Measurements from ENCODE around the gene CAPNS1. TPM values are rescaled to one million over a fixed set of nuclear protein-coding genes. Genes with fewer than 3 reads are reported as not detected.
A peak's percentile ranks its signal among the peaks of the same experiment; 100 is the strongest.

Gene CAPNS1
- total and polyA plus RNA-seq, 11 donors = 272 to 1,083 (median 861) TPM

GRCh38 chr19:36100476-36100875 lies 39.4 kb upstream of the CAPNS1 start:
- no peak for TF ChIP-seq POLR2A (IDR thresholded peaks at IDR 0.05)
- TF ChIP-seq, protein P1, sequence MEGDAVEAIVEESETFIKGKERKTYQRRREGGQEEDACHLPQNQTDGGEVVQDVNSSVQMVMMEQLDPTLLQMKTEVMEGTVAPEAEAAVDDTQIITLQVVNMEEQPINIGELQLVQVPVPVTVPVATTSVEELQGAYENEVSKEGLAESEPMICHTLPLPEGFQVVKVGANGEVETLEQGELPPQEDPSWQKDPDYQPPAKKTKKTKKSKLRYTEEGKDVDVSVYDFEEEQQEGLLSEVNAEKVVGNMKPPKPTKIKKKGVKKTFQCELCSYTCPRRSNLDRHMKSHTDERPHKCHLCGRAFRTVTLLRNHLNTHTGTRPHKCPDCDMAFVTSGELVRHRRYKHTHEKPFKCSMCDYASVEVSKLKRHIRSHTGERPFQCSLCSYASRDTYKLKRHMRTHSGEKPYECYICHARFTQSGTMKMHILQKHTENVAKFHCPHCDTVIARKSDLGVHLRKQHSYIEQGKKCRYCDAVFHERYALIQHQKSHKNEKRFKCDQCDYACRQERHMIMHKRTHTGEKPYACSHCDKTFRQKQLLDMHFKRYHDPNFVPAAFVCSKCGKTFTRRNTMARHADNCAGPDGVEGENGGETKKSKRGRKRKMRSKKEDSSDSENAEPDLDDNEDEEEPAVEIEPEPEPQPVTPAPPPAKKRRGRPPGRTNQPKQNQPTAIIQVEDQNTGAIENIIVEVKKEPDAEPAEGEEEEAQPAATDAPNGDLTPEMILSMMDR (IDR thresholded peaks at IDR 0.05) = no peak
- Histone ChIP-seq H3K36me3 (peaks cover 0 to 27% (median 0%) of the 10 kb centered on the region in 9 donors), H3K27ac (peak overlapping the region; percentile 32 to 96 (median 79)), H3K27me3 (no peaks in the 10 kb centered on the region), H3K4me3 (peak overlapping the region in 7 of 12 donors; percentile 24 to 43 (median 29)), H3K4me1 (peaks cover 0 to 34% (median 19%) of the 10 kb centered on the region in 12 donors), H3K9me3 (no peaks in the 10 kb centered on the region)
- DNase-seq (peak in 4 of 5 donors; percentile 71 to 90 (median 82)), ATAC-seq (peak; percentile 91 to 95 (median 92))
- 23 to 49% (median 45%) methylated on average over 1 to 5 of the region's 5 CpGs for WGBS, 4 donors
- intact Hi-C loops (cut with DNase I) = loop anchor here in 2 of 10 donors (5.0 kb wide), 2 partner anchors 33 to 43 kb away; no protein-coding TSS in a partner anchor

DNA sequence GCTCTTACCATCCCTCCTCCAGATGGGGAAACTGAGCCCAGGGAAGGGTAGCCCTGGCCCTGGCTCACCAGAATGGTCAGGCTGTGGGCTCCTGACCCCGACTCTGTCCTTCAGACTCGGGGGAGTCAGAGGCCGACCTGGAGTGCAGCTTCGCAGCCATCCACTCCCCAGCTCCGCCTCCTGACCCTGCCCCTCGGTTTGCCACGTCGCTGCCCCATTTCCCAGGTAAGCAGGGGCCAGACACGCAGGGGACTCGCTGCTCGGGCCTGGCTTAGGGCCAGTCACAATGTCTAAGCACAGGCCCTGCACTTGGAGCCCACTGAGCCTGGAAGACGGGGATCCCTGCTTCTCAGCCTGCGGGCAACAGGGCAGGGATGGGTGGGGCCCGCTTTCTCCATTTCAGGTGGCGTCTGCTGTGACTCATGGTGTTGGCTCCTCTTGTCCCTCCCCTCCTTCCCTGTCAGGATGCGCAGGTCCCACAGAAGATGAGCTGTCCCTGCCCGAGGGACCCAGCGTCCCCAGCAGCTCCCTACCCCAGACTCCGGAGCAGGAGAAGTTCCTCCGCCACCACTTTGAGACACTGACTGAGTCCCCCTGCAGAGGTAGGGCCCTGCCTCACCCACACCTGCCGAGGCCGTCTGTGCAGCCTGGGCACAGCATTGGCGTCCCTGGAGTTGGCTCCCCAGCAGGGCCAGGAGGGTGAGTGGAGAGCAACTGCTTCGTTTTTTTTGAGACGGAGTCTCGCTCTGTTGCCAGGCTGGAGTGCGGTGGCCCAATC lies 38.1 kb upstream of the CAPNS1 start:
- 76 to 86% (median 82%) methylated on average over 19 to 27 of the region's 27 CpGs for WGBS, 4 donors
- DNase-seq (no peak), ATAC-seq (no peak)
- Histone ChIP-seq H3K4me3 (peak overlapping the region in 4 of 12 donors; percentile 29 to 43 (median 38)), H3K4me1 (peaks cover 0 to 34% (median 19%) of the 10 kb centered on the region in 12 donors), H3K27me3 (no peaks in the 10 kb centered on the region), H3K36me3 (peaks cover 0 to 31% (median 0%) of the 10 kb centered on the region in 9 donors), H3K9me3 (no peaks in the 10 kb centered on the region), H3K27ac (peak overlapping the region in 10 of 12 donors; percentile 32 to 96 (median 82))
- no peak for TF ChIP-seq POLR2A (IDR thresholded peaks at IDR 0.05)
- TF ChIP-seq, protein P1 (IDR thresholded peaks at IDR 0.05) = no peak
- intact Hi-C loops (cut with DNase I) = loop anchor here in 2 of 10 donors (5.0 kb wide), 2 partner anchors 34 to 44 kb away; no protein-coding TSS in a partner anchor

DNA sequence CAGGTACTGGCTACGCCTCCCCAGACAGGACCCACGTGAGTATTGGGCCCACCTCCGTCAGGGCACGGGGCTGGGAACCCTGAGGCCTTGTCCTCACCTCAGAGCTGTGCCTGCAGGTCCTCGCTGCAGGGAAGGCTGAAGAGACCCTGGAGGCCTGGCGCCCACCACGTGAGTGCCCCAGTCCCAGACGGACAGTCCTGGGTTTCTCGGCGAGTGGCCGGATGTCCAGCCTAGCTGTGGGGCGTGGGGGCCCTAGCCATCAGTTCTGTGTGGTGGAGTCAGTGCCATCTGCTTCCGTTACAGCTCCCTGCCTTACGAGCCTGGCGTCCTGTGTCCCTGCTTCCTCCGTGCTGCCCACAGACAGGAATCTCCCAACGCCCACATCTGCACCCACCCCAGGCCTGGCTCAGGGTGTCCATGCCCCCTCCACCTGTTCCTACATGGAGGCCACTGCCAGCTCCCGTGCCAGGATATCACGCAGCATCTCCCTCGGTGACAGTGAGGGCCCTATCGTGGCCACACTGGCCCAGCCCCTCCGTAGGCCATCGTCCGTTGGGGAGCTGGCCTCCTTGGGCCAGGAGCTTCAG lies 36.7 kb upstream of the CAPNS1 start:
- ATAC-seq (no peak), DNase-seq (no peak)
- Histone ChIP-seq H3K4me1 (peaks cover 0 to 34% (median 15%) of the 10 kb centered on the region in 12 donors), H3K4me3 (no peak overlapping the region), H3K27ac (peak overlapping the region in 1 of 12 donors; percentile 26), H3K36me3 (peaks cover 0 to 29% (median 0%) of the 10 kb centered on the region in 9 donors), H3K27me3 (no peaks in the 10 kb centered on the region), H3K9me3 (no peaks in the 10 kb centered on the region)
- 89 to 94% (median 92%) methylated on average over 18 to 24 of the region's 24 CpGs for WGBS, 4 donors
- TF ChIP-seq, protein P1 (IDR thresholded peaks at IDR 0.05) = no peak
- intact Hi-C loops (cut with DNase I) = loop anchor here in 2 of 10 donors (5.0 kb wide), 2 partner anchors 36 to 46 kb away; no protein-coding TSS in a partner anchor
